Activated B cell treated with CpG ODN at 0.5 μM for 24 hours (primary cell): ENCODE data around the gene RINT1. TPM values are rescaled to one million over a fixed set of nuclear protein-coding genes. Genes with fewer than 3 reads are reported as not detected.
A peak's percentile ranks its signal among the peaks of the same experiment; 100 is the strongest.

Experiments
- ATAC-seq: fragments of 200-7000 bp; cut with Tn5 transposase; one replicate; pipeline ENCODE4 v1.10.0; 2021; ENCODE audit warnings: low read depth, mild to moderate bottlenecking, moderate library complexity
- CTCF ChIA-PET: fragments of 350-600 bp; sonication (Branson Sonifier 250); formaldehyde crosslinking; loops from one replicate; lab custom pipeline; 2021; ENCODE audit warnings: antibody characterized with exemption; lab: Charles Lee
- POLR2A ChIA-PET: fragments of 350-600 bp; sonication (Branson Sonifier 250); formaldehyde crosslinking; loops from one replicate; lab custom pipeline; 2021; ENCODE audit warnings: antibody characterized with exemption; lab: Charles Lee
- DNase-seq: peaks from one replicate; pipeline ENCODE4 v3.0.0; 2022
- H3K27ac Mint-ChIP-seq: one replicate; pipeline ENCODE4 v1.8.0; 2020; ENCODE audit warnings: mixed read lengths
- H3K27me3 Mint-ChIP-seq: one replicate; pipeline ENCODE4 v1.8.0; 2021; ENCODE audit warnings: mixed read lengths
- H3K36me3 Mint-ChIP-seq: one replicate; pipeline ENCODE4 v1.8.0; 2021; ENCODE audit warnings: low read depth, mixed read lengths
- H3K4me1 Mint-ChIP-seq: one replicate; pipeline ENCODE4 v1.8.0; 2021; ENCODE audit warnings: mixed read lengths
- H3K4me3 Mint-ChIP-seq: one replicate; pipeline ENCODE4 v1.8.0; 2020; ENCODE audit warnings: mild to moderate bottlenecking, mixed read lengths
- H3K9me3 Mint-ChIP-seq: one replicate; pipeline ENCODE4 v1.8.0; 2020; ENCODE audit warnings: mixed read lengths
- CTCF ChIP-seq: fragments of 200-600 bp; IDR thresholded peaks from one replicate; pipeline ENCODE4 v1.8.0; 2022; ENCODE audit warnings: antibody characterized with exemption, mild to moderate bottlenecking
- intact Hi-C: fragments of 100-400 bp; cut with micrococcal nuclease; formaldehyde crosslinking; loops from one replicate; pipeline ENCODE4 v1.15.1; 2024
- total RNA-seq: library from RNA; stranded (reverse); gene quantifications from 2 replicates; pipeline ENCODE4 v1.2.3, GENCODE V29; 2022

Gene RINT1
- total RNA-seq, 1 donor from 2014 or later: 35.5 TPM

GRCh38 chr7:105532709-105533460 lies 884 bp downstream of the RINT1 start:
- POLR2A ChIA-PET: interaction anchor here (1.3 to 2.8 kb wide), 6 partner anchors 10 to 579 kb away, joined by 4 to 24 read pairs (median 6); partner anchors contain the start of genes KMT2E, PUS7, SRPK2 and SYPL1
- CTCF ChIA-PET: no interaction called here
- ATAC-seq (no peak), DNase-seq (no peak)
- H3K4me1 Mint-ChIP-seq: peaks cover 33% of the 10 kb centered on the region
- no peaks in the 10 kb centered on the region for H3K9me3 Mint-ChIP-seq
- H3K27me3 Mint-ChIP-seq: no peaks in the 10 kb centered on the region
- peaks cover 25% of the 10 kb centered on the region for H3K36me3 Mint-ChIP-seq
- H3K27ac Mint-ChIP-seq: peak overlapping the region; percentile 96
- no peak for TF ChIP-seq CTCF
- intact Hi-C loops: loop anchor here (1.0 to 5.0 kb wide), 6 partner anchors 11 to 1634 kb away; partner anchors contain the start of genes HBP1, ORC5 and PUS7
- peak overlapping the region; percentile 91 for H3K4me3 Mint-ChIP-seq

- no peak for DNase-seq
- no peaks in the 10 kb centered on the region for H3K27me3 Mint-ChIP-seq
- CTCF ChIA-PET: no interaction called here
- peaks cover 54% of the 10 kb centered on the region for H3K36me3 Mint-ChIP-seq
- intact Hi-C loops: no loop called here
- POLR2A ChIA-PET: no interaction called here
- TF ChIP-seq CTCF: no peak
- H3K27ac Mint-ChIP-seq: no peak overlapping the region
- peaks cover 11% of the 10 kb centered on the region for H3K4me1 Mint-ChIP-seq
- H3K9me3 Mint-ChIP-seq: no peaks in the 10 kb centered on the region
- H3K4me3 Mint-ChIP-seq: no peak overlapping the region
- ATAC-seq: no peak
Measured at GRCh38 chr7:105538339-105538738, 6.3 kb downstream of the RINT1 start.

GRCh38 chr7:105559926-105560325 lies 27.9 kb downstream of the RINT1 start:
- no peak overlapping the region for H3K4me3 Mint-ChIP-seq
- CTCF ChIA-PET: no interaction called here
- ATAC-seq: no peak

GRCh38 chr7:105565190-105565589 lies 33.2 kb downstream of the RINT1 start:
- ChIA-PET POLR2A (interaction anchor here (0.6 kb wide), 1 partner anchor 20 kb away, joined by 4 read pairs; no protein-coding TSS in a partner anchor), CTCF (no interaction called here)
- Mint-ChIP-seq H3K4me1 (no peaks in the 10 kb centered on the region), H3K36me3 (peaks cover 68% of the 10 kb centered on the region), H3K27me3 (no peaks in the 10 kb centered on the region), H3K27ac (no peak overlapping the region), H3K4me3 (no peak overlapping the region), H3K9me3 (no peaks in the 10 kb centered on the region)
- no peak for TF ChIP-seq CTCF
- no peak for DNase-seq
- intact Hi-C loops: no loop called here
- no peak for ATAC-seq

More at GRCh38 chr7:105559926-105560325, 27.9 kb downstream of the RINT1 start:
- DNase-seq: no peak
- no peak for TF ChIP-seq CTCF
- peaks cover 63% of the 10 kb centered on the region for H3K36me3 Mint-ChIP-seq
- POLR2A ChIA-PET: no interaction called here
- H3K27me3 Mint-ChIP-seq: no peaks in the 10 kb centered on the region
- no peaks in the 10 kb centered on the region for H3K9me3 Mint-ChIP-seq
- H3K27ac Mint-ChIP-seq: no peak overlapping the region
- no peaks in the 10 kb centered on the region for H3K4me1 Mint-ChIP-seq
- intact Hi-C loops: no loop called here

- no peak for TF ChIP-seq CTCF
- ChIA-PET CTCF (no interaction called here), POLR2A (no interaction called here)
- peaks cover 62% of the 10 kb centered on the region for H3K36me3 Mint-ChIP-seq
- H3K4me3 Mint-ChIP-seq: no peak overlapping the region
- DNase-seq: no peak
- H3K4me1 Mint-ChIP-seq: no peaks in the 10 kb centered on the region
- H3K27ac Mint-ChIP-seq: no peak overlapping the region
- intact Hi-C loops: loop anchor here (2.0 kb wide), 1 partner anchor 14 kb away; no protein-coding TSS in a partner anchor
- no peaks in the 10 kb centered on the region for H3K9me3 Mint-ChIP-seq
- ATAC-seq: no peak
- H3K27me3 Mint-ChIP-seq: no peaks in the 10 kb centered on the region
Measured at GRCh38 chr7:105567024-105567423, 35.0 kb downstream of the RINT1 start.
